ENCODE results near the gene MT3.
"Not testable (repeated sequence)": the region's sequence is repeated elsewhere in the genome, so short reads cannot be mapped to it uniquely, and the experiment has no call there.

Gene MT3

DNA sequence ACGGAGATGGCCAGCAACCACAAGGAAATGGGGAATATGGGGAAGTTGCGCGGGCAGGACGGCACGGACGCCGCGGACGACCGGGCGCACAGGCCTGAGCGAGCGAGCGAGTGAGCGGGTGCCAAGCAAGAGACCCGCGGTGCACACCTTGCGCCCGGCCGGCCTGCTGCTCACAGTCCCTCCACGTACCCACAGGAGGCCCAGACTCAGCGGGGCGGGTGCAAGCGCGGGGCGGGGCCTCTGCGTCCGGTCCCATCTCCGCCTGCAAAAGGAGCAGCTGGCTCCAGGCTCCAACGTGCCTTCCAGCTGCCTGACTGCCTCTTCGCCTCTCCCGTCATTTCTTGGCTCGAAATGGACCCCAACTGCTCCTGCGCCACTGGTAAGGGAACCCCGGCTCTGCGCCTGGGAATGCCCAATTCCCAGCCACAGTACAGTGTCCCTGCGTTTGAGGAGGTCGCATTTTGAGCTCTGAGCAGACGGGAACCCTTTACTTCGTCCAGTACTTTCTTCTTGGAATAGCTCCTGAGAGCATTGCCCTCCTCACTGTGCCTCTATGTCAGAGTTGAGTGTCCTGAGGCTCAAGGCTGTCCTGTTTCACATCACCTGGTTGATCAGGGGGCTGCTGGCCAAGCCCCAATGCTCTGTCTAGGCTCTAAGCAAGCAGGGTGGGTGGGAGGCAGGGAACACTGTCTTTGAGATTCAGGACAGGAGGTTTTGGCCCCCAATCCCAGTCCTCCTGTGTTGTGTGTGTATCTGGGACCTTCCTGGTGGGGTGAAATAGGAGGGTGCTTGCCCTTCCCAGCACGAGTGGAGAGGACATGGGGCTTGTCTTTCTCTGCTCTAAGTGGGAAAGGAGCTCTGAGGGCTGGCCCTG, 28.1 kb downstream of the MT3 start:
- no peak for FAIRE-seq
- TF ChIP-seq, protein P1, sequence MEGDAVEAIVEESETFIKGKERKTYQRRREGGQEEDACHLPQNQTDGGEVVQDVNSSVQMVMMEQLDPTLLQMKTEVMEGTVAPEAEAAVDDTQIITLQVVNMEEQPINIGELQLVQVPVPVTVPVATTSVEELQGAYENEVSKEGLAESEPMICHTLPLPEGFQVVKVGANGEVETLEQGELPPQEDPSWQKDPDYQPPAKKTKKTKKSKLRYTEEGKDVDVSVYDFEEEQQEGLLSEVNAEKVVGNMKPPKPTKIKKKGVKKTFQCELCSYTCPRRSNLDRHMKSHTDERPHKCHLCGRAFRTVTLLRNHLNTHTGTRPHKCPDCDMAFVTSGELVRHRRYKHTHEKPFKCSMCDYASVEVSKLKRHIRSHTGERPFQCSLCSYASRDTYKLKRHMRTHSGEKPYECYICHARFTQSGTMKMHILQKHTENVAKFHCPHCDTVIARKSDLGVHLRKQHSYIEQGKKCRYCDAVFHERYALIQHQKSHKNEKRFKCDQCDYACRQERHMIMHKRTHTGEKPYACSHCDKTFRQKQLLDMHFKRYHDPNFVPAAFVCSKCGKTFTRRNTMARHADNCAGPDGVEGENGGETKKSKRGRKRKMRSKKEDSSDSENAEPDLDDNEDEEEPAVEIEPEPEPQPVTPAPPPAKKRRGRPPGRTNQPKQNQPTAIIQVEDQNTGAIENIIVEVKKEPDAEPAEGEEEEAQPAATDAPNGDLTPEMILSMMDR (IDR thresholded peaks at IDR 0.05; ENCODE audit: insufficient read depth, missing control alignments) = no peak
- DNase-seq (ENCODE audit: insufficient read length, low spot score) = no peak

DNA sequence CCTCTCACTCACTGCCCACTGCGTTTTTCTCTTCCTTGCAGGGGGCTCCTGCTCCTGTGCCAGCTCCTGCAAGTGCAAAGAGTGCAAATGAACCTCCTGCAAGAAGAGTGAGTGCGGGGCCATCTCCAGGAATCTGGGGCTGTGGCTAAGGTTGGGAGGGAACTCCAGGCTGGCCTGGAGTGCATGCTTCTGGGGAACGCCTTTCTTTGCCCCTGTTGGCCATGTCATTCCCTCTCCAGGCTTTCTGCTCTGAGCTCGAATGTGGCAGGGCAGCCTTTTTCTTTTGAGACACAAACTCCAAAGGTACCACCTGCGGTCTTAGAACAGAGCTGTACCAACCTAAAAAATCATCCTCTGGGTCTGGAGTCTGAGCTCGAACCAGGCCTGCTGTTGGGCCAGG, 28.8 kb downstream of the MT3 start:
- TF ChIP-seq, protein P1 (IDR thresholded peaks at IDR 0.05; ENCODE audit: insufficient read depth, missing control alignments) = no peak
- DNase-seq (ENCODE audit: insufficient read length, low spot score) (no peak), FAIRE-seq (no peak)

DNA sequence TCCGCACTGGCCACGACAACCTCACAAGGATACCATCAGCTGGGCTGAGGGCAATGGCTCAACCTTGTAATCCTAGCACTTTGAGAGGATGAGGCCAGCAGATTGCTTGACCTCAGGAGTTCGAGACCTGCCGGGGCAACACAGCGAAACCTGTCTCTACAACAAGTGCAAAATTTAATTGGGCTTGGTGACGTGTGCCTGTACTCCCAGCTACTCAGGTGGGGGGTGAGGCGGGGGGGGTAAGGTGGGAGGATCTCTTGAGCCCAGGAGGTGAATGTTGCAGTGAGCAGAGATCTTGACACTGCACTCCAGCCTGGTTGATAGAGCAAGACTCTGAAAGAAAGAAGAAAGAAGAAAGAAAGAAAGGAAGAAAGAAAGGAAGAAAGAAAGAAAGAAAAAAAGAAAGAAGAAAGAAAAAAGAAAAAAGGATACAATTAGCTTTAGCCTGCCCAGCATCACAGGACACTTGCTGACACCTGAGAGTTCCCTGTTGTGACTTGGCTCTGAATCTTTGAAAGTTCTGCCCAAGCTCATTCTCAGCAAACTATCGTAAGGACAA, 31.1 kb downstream of the MT3 start:
- no peak for DNase-seq (ENCODE audit: insufficient read length, low spot score)
- FAIRE-seq = no peak
- TF ChIP-seq, protein P1 (IDR thresholded peaks at IDR 0.05; ENCODE audit: insufficient read depth, missing control alignments) = no peak

DNA sequence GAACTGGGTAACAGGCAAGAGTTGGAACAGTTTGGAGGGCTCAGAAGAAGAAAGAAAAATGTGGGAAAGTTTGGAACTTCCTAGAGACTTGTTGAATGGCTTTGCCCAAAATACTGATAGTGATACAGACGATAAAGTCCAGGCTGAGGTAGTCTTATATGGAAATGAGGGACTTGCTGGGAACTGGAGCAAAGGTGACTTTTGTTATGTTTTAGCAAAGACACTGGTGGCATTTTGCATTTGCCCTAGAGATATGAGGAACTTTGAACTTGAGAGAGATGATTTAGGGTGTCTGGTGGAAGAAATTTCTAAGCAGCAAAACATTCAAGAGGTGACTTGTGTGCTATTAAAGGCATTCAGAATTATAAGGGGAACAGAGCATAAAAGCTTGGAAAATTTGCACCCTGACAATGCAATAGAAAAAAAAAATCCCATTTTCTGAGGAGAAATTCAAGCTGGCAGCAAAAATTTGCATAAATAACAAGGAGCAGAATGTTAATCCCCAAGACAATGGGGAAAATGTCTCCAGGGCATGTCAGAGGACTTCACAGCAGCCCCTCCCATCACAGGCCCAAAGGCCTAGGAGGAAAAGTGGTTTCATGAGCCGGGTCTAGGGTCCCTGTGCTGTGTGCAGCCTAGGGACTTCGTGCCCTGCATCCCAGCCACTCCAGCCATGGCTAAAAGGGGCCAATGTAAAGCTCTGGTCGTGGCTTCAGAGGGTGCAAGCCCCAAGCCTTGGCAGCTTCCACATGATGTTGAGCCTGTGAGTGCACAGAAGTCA, 32.5 kb downstream of the MT3 start:
- FAIRE-seq; DNase-seq (ENCODE audit: insufficient read length, low spot score): not testable (repeated sequence)

DNA sequence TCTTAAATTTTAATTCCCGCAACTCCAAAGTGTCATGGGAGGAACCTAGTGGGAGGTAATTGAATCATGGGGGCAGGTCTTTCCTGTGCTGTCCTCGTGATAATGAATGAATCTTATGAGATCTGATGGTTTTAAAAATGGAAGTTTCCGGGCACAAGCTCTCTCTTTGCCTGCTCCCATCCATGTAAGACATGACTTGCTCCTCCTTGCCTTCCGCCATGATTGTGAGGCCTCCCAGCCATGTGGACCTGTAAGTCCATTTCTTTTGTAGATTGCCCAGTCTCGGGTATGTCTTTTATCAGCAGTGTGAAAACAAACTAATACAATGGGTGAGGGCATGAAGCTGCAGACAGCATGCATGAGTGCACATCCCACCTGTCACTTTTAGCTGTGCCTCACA, 33.9 kb downstream of the MT3 start:
- DNase-seq (ENCODE audit: insufficient read length, low spot score); FAIRE-seq: not testable (repeated sequence)

DNA sequence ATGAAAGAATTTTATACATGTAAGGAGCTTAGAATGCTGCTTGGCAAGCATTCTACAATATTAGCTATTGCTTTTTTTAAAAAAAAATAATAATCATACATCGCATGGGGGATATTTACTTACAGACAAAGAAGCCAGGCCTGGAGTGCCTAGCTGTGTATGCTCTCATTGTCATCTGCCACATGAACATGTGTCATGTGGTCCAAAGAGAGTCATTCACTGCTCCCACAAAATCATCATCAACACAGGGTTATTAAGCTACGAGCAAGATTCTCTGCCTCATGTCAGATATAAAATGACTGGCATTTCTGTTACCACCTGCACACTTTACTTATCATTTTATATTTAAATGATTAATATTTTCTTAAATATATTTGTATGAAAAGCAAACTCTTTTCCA, 34.3 kb downstream of the MT3 start:
- DNase-seq (ENCODE audit: insufficient read length, low spot score) (no peak), FAIRE-seq (no peak)
- TF ChIP-seq, protein P1 (IDR thresholded peaks at IDR 0.05; ENCODE audit: insufficient read depth, missing control alignments) = no peak

DNA sequence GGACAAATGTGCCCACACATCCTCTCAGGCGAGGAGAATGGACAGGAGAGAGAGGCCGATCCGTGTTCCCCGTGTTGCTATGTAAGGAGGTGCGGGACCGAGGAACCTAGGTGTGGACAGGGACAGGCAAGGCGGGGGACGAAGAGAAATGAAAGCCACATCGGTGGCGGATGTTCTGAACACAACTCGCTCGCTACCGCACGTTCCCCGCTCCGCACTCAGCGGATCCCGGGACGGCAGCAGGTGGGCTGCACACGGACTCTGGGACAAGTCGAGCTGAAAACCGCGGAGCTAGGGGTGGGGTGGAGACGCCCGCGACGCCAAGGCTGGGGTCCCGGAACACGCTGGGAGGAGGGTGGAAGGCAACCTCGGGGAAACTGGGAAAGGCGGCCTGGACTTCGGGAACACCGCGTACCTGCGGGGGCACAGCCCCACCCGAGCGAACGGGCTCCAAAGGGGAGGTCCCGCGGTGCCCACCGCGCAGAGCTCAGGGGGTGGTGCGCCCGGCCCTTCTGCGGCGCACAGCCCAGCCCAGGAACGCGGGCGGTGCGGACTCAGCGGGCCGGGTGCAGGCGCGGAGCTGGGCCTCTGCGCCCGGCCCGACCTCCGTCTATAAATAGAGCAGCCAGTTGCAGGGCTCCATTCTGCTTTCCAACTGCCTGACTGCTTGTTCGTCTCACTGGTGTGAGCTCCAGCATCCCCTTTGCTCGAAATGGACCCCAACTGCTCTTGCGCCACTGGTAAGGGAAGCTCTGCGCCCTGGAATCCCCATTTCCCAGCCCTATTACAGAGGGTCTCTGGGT, 36.0 kb downstream of the MT3 start, which contains the start of gene MT1E:
Gene MT1E (plus strand): TSS at position 642 of the 803 bp plus-strand sequence. CDS start 71 bp downstream, at position 713.
- DNase-seq (ENCODE audit: insufficient read length, low spot score) (no peak), FAIRE-seq (no peak)
- TF ChIP-seq, protein P1 (IDR thresholded peaks at IDR 0.05; ENCODE audit: insufficient read depth, missing control alignments) = no peak
